OCI-LY7 (cell line): ENCODE data around the gene CUX1. TPM values are rescaled to one million over a fixed set of nuclear protein-coding genes. Genes with fewer than 3 reads are reported as not detected.

Source experiments
- BruUV-seq: library from RNA; stranded (reverse); fragments of 400-500 nt; replicated peaks from 2 replicates; lab custom pipeline; 2021; lab: Mats Ljungman, UMichigan
- CTCF ChIA-PET: fragments of 300-600 bp; sonication (Branson Sonifier 250); formaldehyde crosslinking; loops from one replicate; lab custom pipeline; 2022; ENCODE audit warnings: antibody characterized with exemption; ENCODE audit not compliant: unreplicated experiment; lab: Charles Lee
- POLR2A ChIA-PET: fragments of 300-600 bp; sonication (Branson Sonifier 250); formaldehyde crosslinking; loops from one replicate; lab custom pipeline; 2022; ENCODE audit warnings: antibody characterized with exemption; lab: Charles Lee
- DNase-seq: peaks from one replicate; pipeline ENCODE4 v3.0.0-alpha.2; 2015; ENCODE audit warnings: low spot score
- H2AFZ ChIP-seq: fragments of 200-600 bp; sonication (generic), shearing (Covaris generic); 2 replicates; pipeline ENCODE4 v1.6.1; 2014; ENCODE audit warnings: mild to moderate bottlenecking, antibody characterized with exemption, low read length, moderate library complexity
- H3K27ac ChIP-seq: fragments of 200-600 bp; sonication (generic); 2 replicates; pipeline ENCODE4 v1.5.1; 2014; ENCODE audit warnings: mixed run types, low read depth, mild to moderate bottlenecking, moderate library complexity, low read length, inconsistent platforms; ENCODE audit not compliant: poor library complexity, severe bottlenecking
- H3K36me3 ChIP-seq: fragments of 200-600 bp; sonication (generic); 2 replicates; pipeline ENCODE4 v1.6.1; 2014; ENCODE audit warnings: mild to moderate bottlenecking, antibody characterized with exemption, low read length, moderate library complexity, mixed read lengths; ENCODE audit not compliant: insufficient read depth
- H3K4me1 ChIP-seq: fragments of 200-600 bp; sonication (generic); 2 replicates; pipeline ENCODE4 v1.5.1; 2014; ENCODE audit warnings: mild to moderate bottlenecking, low read length; ENCODE audit not compliant: insufficient read depth, poor library complexity, severe bottlenecking
- H3K4me2 ChIP-seq: fragments of 200-600 bp; sonication (generic); 2 replicates; pipeline ENCODE4 v1.6.1; 2014; ENCODE audit warnings: mild to moderate bottlenecking, low read length
- H3K4me3 ChIP-seq: fragments of 200-600 bp; sonication (generic); 2 replicates; pipeline ENCODE4 v1.5.1; 2014; ENCODE audit warnings: mild to moderate bottlenecking, low read depth, low read length; ENCODE audit not compliant: poor library complexity, severe bottlenecking
- H3K79me2 ChIP-seq: fragments of 200-600 bp; sonication (generic); 2 replicates; pipeline ENCODE4 v1.6.1; 2016; ENCODE audit warnings: low read depth, mild to moderate bottlenecking, low read length, moderate library complexity, mixed read lengths; ENCODE audit not compliant: insufficient read depth
- H3K9me2 ChIP-seq: fragments of 200-600 bp; sonication (generic); 2 replicates; pipeline ENCODE4 v1.6.1; 2016; ENCODE audit warnings: mild to moderate bottlenecking, low read length, mixed read lengths; ENCODE audit not compliant: insufficient read depth
- H3K9me3 ChIP-seq: fragments of 200-600 bp; sonication (generic); 2 replicates; pipeline ENCODE4 v1.6.1; 2014; ENCODE audit warnings: mild to moderate bottlenecking, mixed run types, low read length, mixed read lengths
- H4K20me1 ChIP-seq: fragments of 200-600 bp; sonication (generic); 2 replicates; pipeline ENCODE4 v1.6.1; 2014; ENCODE audit warnings: mild to moderate bottlenecking, antibody characterized with exemption, low read length, moderate library complexity, mixed read lengths; ENCODE audit not compliant: insufficient read depth
- EZH2phosphoT487 ChIP-seq: fragments of 200-600 bp; sonication (generic); IDR thresholded peaks from 2 replicates; pipeline ENCODE4 v1.6.1; 2018; ENCODE audit warnings: low read depth, borderline replicate concordance, mild to moderate bottlenecking, mixed run types, antibody characterized with exemption, low read length, moderate library complexity, mixed read lengths
- intact Hi-C: fragments of 100-400 bp; cut with micrococcal nuclease; formaldehyde crosslinking; loops from one replicate; pipeline ENCODE4 v1.10.0; 2022; ENCODE audit not compliant: unreplicated experiment
- total RNA-seq, 2 experiments: library from RNA; depleted of rRNA in 1 of 2; stranded (reverse); fragments of >200 nt in 1 of 2; shearing (Covaris generic) in 1 of 2; gene quantifications; 2 replicates each; pipeline ENCODE4 v1.2.3, GENCODE V29; 2014 to 2022
- TF ChIP-seq, protein P1 (sequence below): fragments of 200-600 bp; sonication (generic); conservative IDR thresholded peaks from 2 replicates; pipeline ENCODE4 v1.5.1; 2014; ENCODE audit warnings: mild to moderate bottlenecking, antibody characterized with exemption, low read length, moderate library complexity, mixed read lengths

Gene CUX1
- total RNA-seq, 2 experiments from 2014 or later, result 143 to 199 TPM

DNA sequence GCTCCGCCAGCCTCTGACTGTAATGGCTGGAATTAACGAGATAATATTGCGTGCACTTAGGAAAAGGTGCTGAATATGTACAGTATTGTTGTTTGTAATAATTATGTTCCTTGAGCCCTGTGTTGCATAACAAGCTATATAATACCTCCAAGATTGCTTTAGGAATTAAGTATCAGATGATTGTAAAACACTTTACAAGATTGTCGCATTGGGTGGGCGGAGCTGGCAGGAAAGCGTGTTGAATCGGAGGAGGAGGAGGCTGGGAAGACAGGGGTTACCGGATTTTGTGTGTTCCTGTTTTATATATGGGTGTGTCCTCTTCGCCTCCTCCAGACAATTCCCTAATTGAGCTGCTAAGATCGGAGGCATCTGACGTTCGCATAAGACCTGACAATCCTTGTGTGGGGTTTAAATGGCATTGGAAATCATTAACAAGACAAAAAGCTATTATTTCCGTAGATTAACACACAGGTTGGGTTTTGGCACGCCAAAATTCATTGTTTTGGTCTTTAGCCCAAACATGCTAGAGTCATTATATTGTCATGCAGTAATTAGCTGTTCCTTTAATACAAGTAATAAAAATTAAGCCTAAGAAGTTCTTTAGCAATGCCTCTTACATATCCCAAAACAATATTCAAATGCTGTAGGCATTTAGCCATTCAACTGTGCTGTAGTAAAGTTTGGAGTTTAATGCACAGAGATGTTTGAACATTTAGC lies 276.3 kb downstream of the CUX1 start:
- Histone ChIP-seq H3K9me3 (peaks cover 6% of the 10 kb centered on the region; the same call in 1 of the 2 replicates), H3K4me2 (no peak overlapping the region), H4K20me1 (no peaks in the 10 kb centered on the region), H3K36me3 (peaks cover 72% of the 10 kb centered on the region), H3K4me1 (no peaks in the 10 kb centered on the region), H3K4me3 (no peak overlapping the region), H2AFZ (no peak overlapping the region), H3K9me2 (no peaks in the 10 kb centered on the region), H3K79me2 (peaks cover 25% of the 10 kb centered on the region), H3K27ac (no peak overlapping the region)
- ChIA-PET POLR2A (interaction anchor here (0.6 to 1.0 kb wide), 3 partner anchors 8 to 479 kb away, joined by 3 read pairs; partner anchors contain the start of gene POLR2J3), CTCF (no interaction called here)
- no TSS peak for BruUV-seq
- intact Hi-C loops, result no loop called here
- DNase-seq, result no peak
- TF ChIP-seq EZH2phosphoT487, result no peak
- TF ChIP-seq, protein P1, sequence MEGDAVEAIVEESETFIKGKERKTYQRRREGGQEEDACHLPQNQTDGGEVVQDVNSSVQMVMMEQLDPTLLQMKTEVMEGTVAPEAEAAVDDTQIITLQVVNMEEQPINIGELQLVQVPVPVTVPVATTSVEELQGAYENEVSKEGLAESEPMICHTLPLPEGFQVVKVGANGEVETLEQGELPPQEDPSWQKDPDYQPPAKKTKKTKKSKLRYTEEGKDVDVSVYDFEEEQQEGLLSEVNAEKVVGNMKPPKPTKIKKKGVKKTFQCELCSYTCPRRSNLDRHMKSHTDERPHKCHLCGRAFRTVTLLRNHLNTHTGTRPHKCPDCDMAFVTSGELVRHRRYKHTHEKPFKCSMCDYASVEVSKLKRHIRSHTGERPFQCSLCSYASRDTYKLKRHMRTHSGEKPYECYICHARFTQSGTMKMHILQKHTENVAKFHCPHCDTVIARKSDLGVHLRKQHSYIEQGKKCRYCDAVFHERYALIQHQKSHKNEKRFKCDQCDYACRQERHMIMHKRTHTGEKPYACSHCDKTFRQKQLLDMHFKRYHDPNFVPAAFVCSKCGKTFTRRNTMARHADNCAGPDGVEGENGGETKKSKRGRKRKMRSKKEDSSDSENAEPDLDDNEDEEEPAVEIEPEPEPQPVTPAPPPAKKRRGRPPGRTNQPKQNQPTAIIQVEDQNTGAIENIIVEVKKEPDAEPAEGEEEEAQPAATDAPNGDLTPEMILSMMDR, result no peak

DNA sequence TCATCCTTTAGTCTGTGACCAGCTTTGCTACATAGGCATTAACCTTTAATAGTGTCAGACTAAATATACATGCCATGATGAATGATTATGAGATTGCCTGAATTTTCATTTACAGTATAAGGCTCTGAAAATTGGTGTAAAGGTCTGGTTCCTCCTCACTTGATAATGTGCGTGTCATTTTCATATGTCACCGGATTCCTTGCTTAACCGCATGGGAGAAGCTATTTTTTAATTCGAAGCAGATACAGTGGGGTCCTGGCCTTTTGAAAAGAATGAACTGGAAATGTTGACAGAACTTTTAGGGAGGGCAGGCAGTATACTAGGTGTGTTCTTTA lies 276.9 kb downstream of the CUX1 start:
- H3K9me3 ChIP-seq, result peaks cover 1% of the 10 kb centered on the region; the same call in 1 of the 2 replicates
- ChIA-PET POLR2A (interaction anchor here (1.0 kb wide), 1 partner anchor 9 kb away, joined by 3 read pairs; no protein-coding TSS in a partner anchor), CTCF (no interaction called here)
- H3K4me3 ChIP-seq, result no peak overlapping the region
- H3K4me2 ChIP-seq, result no peak overlapping the region
- H4K20me1 ChIP-seq, result no peaks in the 10 kb centered on the region
- TSS peak; percentile 8 for BruUV-seq
- H3K27ac ChIP-seq, result no peak overlapping the region
- peaks cover 19% of the 10 kb centered on the region; the same call in 1 of the 2 replicates for H3K79me2 ChIP-seq
- H3K4me1 ChIP-seq, result no peaks in the 10 kb centered on the region
- TF ChIP-seq, protein P1, result no peak
- TF ChIP-seq EZH2phosphoT487, result no peak
- H3K9me2 ChIP-seq, result no peaks in the 10 kb centered on the region
- DNase-seq, result no peak
- intact Hi-C loops, result no loop called here
- H2AFZ ChIP-seq, result no peak overlapping the region
- peaks cover 72% of the 10 kb centered on the region for H3K36me3 ChIP-seq
